CD4-positive, alpha-beta T cell treated with Interleukin-2 at 100 ng/mL for 4 hours (primary cell): ENCODE measurements around the gene COPG2.
A peak's percentile ranks its signal among the peaks of the same experiment; 100 is the strongest.

Source experiments
- DNase-seq: peaks from one replicate; pipeline ENCODE4 v3.0.0-alpha.2; 2020; ENCODE audit warnings: low spot score

COPG2 gene

DNA sequence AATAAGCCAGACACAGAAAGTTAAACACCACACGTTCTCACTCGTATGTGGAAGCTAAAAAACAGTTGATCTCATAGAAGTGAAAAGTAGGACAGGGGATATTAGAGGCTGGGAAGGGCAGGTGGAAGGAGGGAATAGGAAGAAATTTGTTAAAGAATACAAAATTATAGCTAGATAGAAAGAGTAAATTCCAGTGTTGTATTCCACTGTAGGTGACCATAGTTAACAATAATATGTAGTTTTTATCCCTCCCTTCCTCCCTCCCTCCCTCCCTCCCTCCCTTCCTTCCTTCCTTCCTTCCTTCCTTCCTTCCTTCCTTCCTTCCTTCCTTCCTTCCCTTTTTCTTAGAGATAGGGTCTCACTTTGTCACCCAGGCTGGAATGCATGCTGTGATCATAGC is 196.6 kb downstream of the COPG2 start:
- DNase-seq = no peak

DNA sequence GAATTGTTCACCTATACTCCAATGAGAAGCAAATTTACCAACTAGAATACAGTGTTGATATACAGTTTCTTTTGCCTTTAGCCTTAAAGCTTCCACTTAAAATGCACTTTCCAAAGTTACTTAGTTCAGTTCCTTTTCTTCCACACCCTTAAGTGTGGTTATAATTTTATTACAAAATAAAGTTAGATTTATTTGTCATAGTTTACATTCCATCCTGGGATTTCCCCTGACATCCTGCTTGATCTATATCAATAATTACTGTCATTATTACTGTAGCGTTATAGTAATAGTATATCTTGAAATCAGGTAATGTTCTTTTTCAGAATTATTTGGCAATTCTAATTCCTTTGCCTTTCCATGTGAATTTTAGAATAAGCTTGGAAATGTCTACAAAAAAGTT is 199.9 kb downstream of the COPG2 start:
- DNase-seq = no peak

DNA sequence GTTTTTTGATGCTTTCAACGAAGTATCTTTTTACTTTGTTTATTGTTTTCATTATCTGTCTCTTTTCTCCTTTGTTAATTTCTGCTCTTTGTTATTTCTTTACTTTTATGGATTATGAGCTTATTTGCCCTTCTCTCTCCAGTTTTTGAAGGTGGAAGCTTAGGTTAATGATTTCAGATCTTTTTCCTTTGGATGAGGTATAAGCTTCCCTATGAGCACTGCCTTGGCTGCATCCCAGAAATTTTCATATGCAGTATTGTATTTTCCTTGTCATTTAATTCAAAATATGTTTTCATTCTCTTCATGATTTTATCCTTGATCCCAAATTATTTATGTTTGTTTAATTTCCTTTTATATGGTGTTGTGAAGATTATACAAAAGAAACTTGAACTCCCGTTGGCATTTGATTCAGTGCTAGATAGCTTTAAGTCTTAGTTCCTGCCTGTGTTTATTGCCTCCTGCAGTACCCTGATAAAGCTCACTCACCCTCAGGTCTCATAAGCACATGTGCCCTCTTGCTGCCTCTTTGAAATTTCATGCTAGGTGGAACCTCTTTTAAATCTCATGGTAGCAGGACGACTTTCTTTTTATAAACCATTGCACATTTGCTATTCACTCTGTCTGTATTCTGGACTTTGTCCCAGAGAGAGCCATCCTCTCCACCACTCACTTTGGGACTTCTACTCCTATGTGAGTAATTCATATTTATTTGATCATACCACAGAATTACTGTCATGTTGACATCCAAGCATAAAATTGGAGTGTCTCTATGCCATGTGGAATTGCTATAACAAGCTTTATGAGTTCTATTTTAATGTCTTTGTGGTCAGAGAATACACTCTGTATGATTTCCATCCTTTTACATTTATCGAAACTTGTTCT is 204.8 kb downstream of the COPG2 start:
- DNase-seq = no peak

DNA sequence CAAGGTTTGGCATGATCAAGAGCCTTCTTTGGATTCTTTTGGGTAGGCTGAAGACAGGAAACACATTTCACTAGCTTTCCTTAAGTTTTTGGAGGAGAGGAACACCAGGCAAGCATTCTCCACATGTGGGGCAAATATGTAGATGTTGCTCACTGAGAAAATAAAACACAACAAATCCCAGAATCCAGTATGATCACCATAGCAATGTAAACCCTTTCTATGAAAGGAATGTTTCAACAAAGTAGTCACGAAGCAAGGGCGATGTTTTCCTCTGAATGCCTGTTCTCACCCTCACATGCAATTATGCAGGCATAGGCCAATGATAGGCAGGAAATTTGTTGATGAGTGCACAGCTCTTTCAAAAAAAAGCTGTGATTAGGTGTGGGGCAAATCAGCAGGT is 207.3 kb downstream of the COPG2 start:
- DNase-seq = no peak

DNA sequence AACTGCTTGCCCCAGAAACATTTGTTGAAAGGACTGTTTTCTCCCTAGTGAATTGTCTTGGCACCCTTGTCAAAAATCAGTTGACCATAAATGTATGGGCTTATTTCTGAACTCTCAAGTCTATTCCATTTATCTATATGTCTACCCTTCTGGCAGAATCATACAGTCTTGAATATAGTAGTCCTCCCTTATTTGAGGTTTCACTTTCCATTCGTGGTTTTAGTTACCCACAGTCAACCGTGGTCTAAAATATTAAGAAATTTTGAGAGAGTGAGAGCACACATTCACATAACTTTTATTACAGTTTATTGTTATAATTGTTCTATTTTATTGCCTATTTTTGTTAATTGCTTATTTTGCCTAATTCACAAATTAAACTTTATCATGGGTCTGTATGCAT is 210.3 kb downstream of the COPG2 start:
- peak; percentile 20 for DNase-seq
